ENCODE data around the gene TCERG1L. TPM values are rescaled to one million over a fixed set of nuclear protein-coding genes. Genes with fewer than 3 reads are reported as not detected.

TCERG1L gene
- total RNA-seq, 4 donors from 2014 or later, result 0.12 TPM; not detected in 3

DNA sequence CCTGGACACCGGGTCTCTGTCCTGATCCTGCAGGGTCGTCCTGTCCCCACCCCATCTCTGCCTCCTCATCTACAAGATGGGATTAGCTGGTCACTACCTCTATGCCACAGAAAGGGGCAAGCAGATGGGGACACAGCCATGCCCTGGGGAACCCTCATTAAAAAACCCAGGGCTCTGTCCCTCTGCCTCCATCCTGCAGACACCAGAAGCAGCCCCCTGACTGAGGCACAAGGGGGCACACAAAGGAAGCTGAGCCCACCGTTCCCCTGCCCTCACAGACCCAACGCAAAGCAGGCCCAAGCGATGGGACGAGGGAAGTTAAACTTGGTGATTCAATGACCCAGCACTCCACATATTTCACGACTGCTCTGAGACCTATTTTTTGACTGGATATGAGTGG, 142.4 kb downstream of the TCERG1L start:
- WGBS, 2 donors (ENCODE audit: low coverage in 1 of 2), result 67 to 83% methylated on average over 1 to 5 of the region's 7 CpGs
- H3K4me3 ChIP-seq, result no peak overlapping the region
- no peaks in the 10 kb centered on the region for H3K4me1 ChIP-seq
- H3K9me3 ChIP-seq, result no peaks in the 10 kb centered on the region
- ATAC-seq, result no peak
- H3K27me3 ChIP-seq, result peaks cover 38% of the 10 kb centered on the region
- H3K27ac ChIP-seq, result no peak overlapping the region
- TF ChIP-seq EP300 (IDR thresholded peaks at IDR 0.05) (no peak), POLR2A (IDR thresholded peaks at IDR 0.05) (no peak), POLR2AphosphoS5 (IDR thresholded peaks at IDR 0.05) (no peak)
- TF ChIP-seq, protein P1, sequence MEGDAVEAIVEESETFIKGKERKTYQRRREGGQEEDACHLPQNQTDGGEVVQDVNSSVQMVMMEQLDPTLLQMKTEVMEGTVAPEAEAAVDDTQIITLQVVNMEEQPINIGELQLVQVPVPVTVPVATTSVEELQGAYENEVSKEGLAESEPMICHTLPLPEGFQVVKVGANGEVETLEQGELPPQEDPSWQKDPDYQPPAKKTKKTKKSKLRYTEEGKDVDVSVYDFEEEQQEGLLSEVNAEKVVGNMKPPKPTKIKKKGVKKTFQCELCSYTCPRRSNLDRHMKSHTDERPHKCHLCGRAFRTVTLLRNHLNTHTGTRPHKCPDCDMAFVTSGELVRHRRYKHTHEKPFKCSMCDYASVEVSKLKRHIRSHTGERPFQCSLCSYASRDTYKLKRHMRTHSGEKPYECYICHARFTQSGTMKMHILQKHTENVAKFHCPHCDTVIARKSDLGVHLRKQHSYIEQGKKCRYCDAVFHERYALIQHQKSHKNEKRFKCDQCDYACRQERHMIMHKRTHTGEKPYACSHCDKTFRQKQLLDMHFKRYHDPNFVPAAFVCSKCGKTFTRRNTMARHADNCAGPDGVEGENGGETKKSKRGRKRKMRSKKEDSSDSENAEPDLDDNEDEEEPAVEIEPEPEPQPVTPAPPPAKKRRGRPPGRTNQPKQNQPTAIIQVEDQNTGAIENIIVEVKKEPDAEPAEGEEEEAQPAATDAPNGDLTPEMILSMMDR (IDR thresholded peaks at IDR 0.05), result no peak
- no peaks in the 10 kb centered on the region for H3K36me3 ChIP-seq

DNA sequence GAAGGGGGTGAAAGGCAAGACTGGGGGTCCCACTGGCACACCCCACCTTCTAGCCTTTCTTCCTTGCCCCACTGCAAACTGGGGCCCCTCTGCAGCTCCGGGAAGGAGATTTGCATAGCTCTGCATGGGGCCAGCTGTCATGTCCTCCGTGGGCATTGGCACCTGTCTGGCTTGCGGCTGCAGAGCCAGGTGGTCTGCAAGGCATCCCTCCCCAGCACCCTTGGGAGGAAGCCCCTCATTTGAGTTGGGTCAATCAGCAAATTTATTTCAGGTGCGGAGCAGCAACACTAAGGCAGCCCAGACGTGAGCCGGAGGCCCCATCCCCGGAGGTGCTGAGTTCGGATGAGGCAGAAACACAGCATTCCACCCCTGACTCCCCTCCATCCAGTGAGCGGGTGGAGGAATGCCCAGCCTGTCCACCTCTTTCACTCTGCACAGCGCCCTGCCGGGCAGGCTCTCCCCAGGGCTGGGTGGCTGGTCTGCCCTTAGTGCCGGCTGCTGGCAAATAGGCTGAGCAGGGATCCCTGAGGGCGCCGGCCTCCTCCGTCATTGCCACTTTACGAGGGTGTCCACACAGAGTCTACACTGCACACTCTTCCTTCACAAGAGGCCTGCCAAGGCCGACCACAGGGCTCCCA, 143.2 kb downstream of the TCERG1L start:
- Histone ChIP-seq H3K9me3 (no peaks in the 10 kb centered on the region), H3K4me1 (no peaks in the 10 kb centered on the region), H3K27me3 (peaks cover 32% of the 10 kb centered on the region), H3K4me3 (no peak overlapping the region), H3K36me3 (no peaks in the 10 kb centered on the region), H3K27ac (no peak overlapping the region)
- TF ChIP-seq POLR2A (IDR thresholded peaks at IDR 0.05) (no peak), POLR2AphosphoS5 (IDR thresholded peaks at IDR 0.05) (no peak), EP300 (IDR thresholded peaks at IDR 0.05) (no peak)
- TF ChIP-seq, protein P1 (IDR thresholded peaks at IDR 0.05), result no peak
- ATAC-seq, result no peak
- 55 to 83% methylated on average over 2 to 5 of the region's 17 CpGs for WGBS, 2 donors (ENCODE audit: low coverage in 1 of 2)

DNA sequence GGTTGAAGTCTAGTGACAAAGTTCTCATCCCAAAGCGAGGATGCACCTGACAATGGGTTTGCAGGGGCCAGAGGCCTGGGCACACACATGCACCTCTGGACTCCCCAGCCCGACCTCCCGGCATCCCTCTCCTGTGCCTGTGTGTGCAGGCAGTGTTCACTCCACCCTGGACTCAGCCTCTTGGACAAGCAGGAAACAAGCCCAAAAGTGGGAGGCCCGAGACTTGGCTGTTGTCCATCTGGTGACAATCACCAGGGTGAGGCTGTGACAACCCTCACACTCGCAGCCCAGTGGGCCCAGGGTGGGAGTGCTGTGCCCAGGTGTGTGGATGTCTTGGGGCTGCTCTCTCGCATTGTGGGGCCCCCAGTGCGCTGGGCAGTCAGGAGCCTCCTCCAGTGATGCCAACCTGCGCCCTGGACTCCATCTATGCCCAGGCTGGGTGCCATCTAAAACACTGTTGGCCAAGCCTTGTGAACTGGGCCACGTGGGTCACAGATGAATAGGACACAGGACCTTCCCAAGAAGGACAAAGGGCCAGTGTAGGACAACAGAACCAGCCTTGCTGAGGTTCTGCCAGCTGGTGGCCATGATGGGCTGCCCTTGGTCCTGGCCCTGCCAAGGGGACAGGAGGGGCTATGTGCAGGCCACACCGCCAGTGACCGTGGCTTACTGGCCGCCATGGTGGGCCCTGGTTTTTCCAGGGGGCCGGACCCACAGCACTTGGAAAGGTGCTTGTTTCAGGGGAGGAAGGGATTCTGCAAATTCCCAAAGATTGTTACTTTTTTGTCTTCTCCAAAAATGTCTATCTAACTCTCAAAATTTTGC, 144.3 kb downstream of the TCERG1L start:
- no peak for TF ChIP-seq POLR2AphosphoS5 (IDR thresholded peaks at IDR 0.05)
- TF ChIP-seq POLR2A (IDR thresholded peaks at IDR 0.05), result no peak
- TF ChIP-seq EP300 (IDR thresholded peaks at IDR 0.05), result no peak
- TF ChIP-seq, protein P1 (IDR thresholded peaks at IDR 0.05), result no peak
- H3K4me3 ChIP-seq, result no peak overlapping the region
- no peaks in the 10 kb centered on the region for H3K9me3 ChIP-seq
- ATAC-seq, result no peak
- H3K27ac ChIP-seq, result no peak overlapping the region
- peaks cover 29% of the 10 kb centered on the region for H3K27me3 ChIP-seq
- no peaks in the 10 kb centered on the region for H3K4me1 ChIP-seq
- WGBS, 2 donors (ENCODE audit: low coverage in 1 of 2), result 90 to 93% methylated on average over 3 to 9 of the region's 13 CpGs
- H3K36me3 ChIP-seq, result no peaks in the 10 kb centered on the region

DNA sequence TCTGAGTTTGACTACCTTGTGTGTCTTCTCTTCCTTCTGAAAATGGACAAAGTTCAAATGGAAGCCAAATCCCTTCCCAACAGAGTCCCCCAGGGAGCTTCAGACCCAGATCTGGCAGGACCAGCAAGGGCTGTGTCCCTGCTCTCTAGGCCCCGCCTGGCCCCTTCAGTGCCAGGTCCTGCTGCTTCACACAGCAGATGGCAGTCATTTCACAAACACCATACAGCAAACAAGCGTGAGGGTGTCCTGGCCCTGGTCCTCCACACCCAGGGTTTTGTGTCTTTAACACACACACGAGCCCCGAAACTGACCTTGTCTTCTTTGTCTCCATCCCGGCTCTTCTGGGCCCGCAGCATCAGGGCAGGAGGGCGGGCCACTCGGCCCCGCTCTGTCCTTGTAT, 145.0 kb downstream of the TCERG1L start:
- no peak for ATAC-seq
- Histone ChIP-seq H3K36me3 (no peaks in the 10 kb centered on the region), H3K4me3 (no peak overlapping the region), H3K9me3 (no peaks in the 10 kb centered on the region), H3K27me3 (peaks cover 32% of the 10 kb centered on the region), H3K4me1 (no peaks in the 10 kb centered on the region), H3K27ac (no peak overlapping the region)
- TF ChIP-seq POLR2A (IDR thresholded peaks at IDR 0.05), result no peak
- no peak for TF ChIP-seq EP300 (IDR thresholded peaks at IDR 0.05)
- TF ChIP-seq POLR2AphosphoS5 (IDR thresholded peaks at IDR 0.05), result no peak
- TF ChIP-seq, protein P1 (IDR thresholded peaks at IDR 0.05), result no peak
- WGBS, 2 donors (ENCODE audit: low coverage in 1 of 2), result 80 to 82% methylated on average over 2 of the region's 9 CpGs

All from gastroesophageal sphincter (tissue), 4 donors.